Stimulated activated CD4-positive, alpha-beta T cell treated with anti-CD3 and anti-CD28 coated beads, TNF-alpha, amount 100 ng/mL, for 1 hour (primary cell): ENCODE measurements around the gene MBD6.

Experiments
- DNase-seq, 3 donors: peaks; one replicate each; pipeline ENCODE4 v3.0.0-alpha.2; 2020; ENCODE audit warnings: low read depth in 3 of 3, low spot score in 1 of 3

MBD6 gene

GRCh38 chr12:57574795-57575194 lies 52.2 kb downstream of the MBD6 start:
- DNase-seq: no peak

- DNase-seq: no peak
Observed at GRCh38 chr12:57575771-57576612, 53.4 kb downstream of the MBD6 start.

GRCh38 chr12:57576613-57577160 lies 54.1 kb downstream of the MBD6 start:
- DNase-seq: no peak

- DNase-seq: no peak
Observed at GRCh38 chr12:57577981-57578758, 55.5 kb downstream of the MBD6 start.

- DNase-seq: no peak
Observed at GRCh38 chr12:57579011-57579410, 56.4 kb downstream of the MBD6 start.
